GM12878 (cell line): ENCODE measurements around the gene RFXAP. TPM values are rescaled to one million over a fixed set of nuclear protein-coding genes. Genes with fewer than 3 reads are reported as not detected.

Source experiments
- ATAC-seq: fragments of 200-7000 bp; cut with Tn5 transposase; 3 replicates; pipeline ENCODE4 v1.9.1; 2020; ENCODE audit warnings: mild to moderate bottlenecking, moderate library complexity
- BruUV-seq: library from RNA; stranded (reverse); fragments of 400-500 nt; replicated peaks from 2 replicates; lab custom pipeline; 2021; lab: Mats Ljungman, UMichigan
- CTCF ChIA-PET: fragments of 300-600 bp; sonication (Branson Sonifier 250); formaldehyde crosslinking; extraction: SDS; loops from one replicate; lab custom pipeline; 2021; ENCODE audit warnings: inconsistent platforms; lab: Yijun Ruan, JAX
- POLR2A ChIA-PET: fragments of 350-600 bp; formaldehyde crosslinking; extraction: SDS; loops from one replicate; lab custom pipeline; 2021; ENCODE audit warnings: inconsistent platforms; lab: Charles Lee
- RAD21 ChIA-PET: fragments of 300-600 bp; sonication (Branson Sonifier 250); formaldehyde crosslinking; loops from one replicate; lab custom pipeline; 2023; ENCODE audit warnings: antibody characterized with exemption; ENCODE audit not compliant: unreplicated experiment; lab: Charles Lee
- SMC1A ChIA-PET: fragments of 300-600 bp; sonication (Branson Sonifier 250); formaldehyde crosslinking; loops from one replicate; lab custom pipeline; 2023; ENCODE audit not compliant: unreplicated experiment, uncharacterized antibody; lab: Charles Lee
- DNase-seq: peaks from one replicate; pipeline ENCODE4 v3.0.0-alpha.2; 2011; ENCODE audit warnings: low read depth, low spot score
- FAIRE-seq: peaks from 3 replicates; lab custom pipeline; 2011; peaks lifted over from hg19 to GRCh38; lab: Jason Lieb, UNC
- H2AFZ ChIP-seq: 2 replicates; pipeline ENCODE4 v1.6.0; 2011; ENCODE audit warnings: low read depth, low read length, control low read depth; ENCODE audit not compliant: control insufficient read depth
- H3K27ac ChIP-seq: 2 replicates; pipeline ENCODE4 v1.5.1; 2011; ENCODE audit warnings: control low read depth; ENCODE audit not compliant: control insufficient read depth, insufficient read depth
- H3K27me3 ChIP-seq, 2 experiments: replicated peaks in 1 of 2; 2 replicates each; pipeline versions ENCODE4 v1.6.0 to v1.6.1; 2011; ENCODE audit warnings: low read length in 1 of 2; ENCODE audit not compliant: control insufficient read depth in 2 of 2, insufficient read depth in 2 of 2
- H3K36me3 ChIP-seq, 2 experiments: 2 replicates each; pipeline ENCODE4 v1.5.1; 2011; ENCODE audit warnings: low read length in 1 of 2; ENCODE audit not compliant: control insufficient read depth in 2 of 2, insufficient read depth in 2 of 2
- H3K4me1 ChIP-seq: 2 replicates; pipeline ENCODE4 v1.6.1; 2011; ENCODE audit warnings: mild to moderate bottlenecking, low read length, moderate library complexity, mixed read lengths; ENCODE audit not compliant: control insufficient read depth, insufficient read depth
- H3K4me2 ChIP-seq: 2 replicates; pipeline ENCODE4 v1.6.0; 2011; ENCODE audit warnings: control low read depth; ENCODE audit not compliant: control insufficient read depth, insufficient read depth
- H3K4me3 ChIP-seq: fragments of 200-600 bp; sonication (generic); 2 replicates; pipeline ENCODE4 v1.5.1; 2016
- H3K79me2 ChIP-seq: 2 replicates; pipeline ENCODE4 v1.6.0; 2011; ENCODE audit warnings: low read length; ENCODE audit not compliant: control insufficient read depth, insufficient read depth
- H3K9ac ChIP-seq: 2 replicates; pipeline ENCODE4 v1.8.0; 2011; ENCODE audit warnings: low read length, control low read depth, mixed read lengths; ENCODE audit not compliant: control insufficient read depth, insufficient read depth
- H3K9me3 ChIP-seq: replicated peaks from 3 replicates; pipeline ENCODE4 v1.5.1; 2011; ENCODE audit warnings: mild to moderate bottlenecking, low read length; ENCODE audit not compliant: control insufficient read depth, insufficient read depth
- H4K20me1 ChIP-seq: 2 replicates; pipeline ENCODE4 v1.6.0; 2011; ENCODE audit not compliant: control insufficient read depth, insufficient read depth
- ATF7 ChIP-seq: fragments of 450-650 bp; IDR thresholded peaks from 2 replicates; pipeline ENCODE4 v1.6.1; 2016; ENCODE audit warnings: low read depth, mild to moderate bottlenecking
- CEBPZ ChIP-seq: fragments of 150-350 bp; IDR thresholded peaks from 2 replicates; pipeline ENCODE4 v1.6.1; 2016; ENCODE audit warnings: low read depth, low read length
- CHD1 ChIP-seq: IDR thresholded peaks from 2 replicates; pipeline ENCODE4 v1.6.1; 2012; ENCODE audit warnings: low read depth, low read length, improper control_type of control experiment
- EED ChIP-seq: sonication (generic); IDR thresholded peaks from 2 replicates; pipeline ENCODE4 v1.6.1; 2016; ENCODE audit warnings: antibody characterized with exemption, low read depth
- KDM1A ChIP-seq: fragments of 200-600 bp; sonication (generic); IDR thresholded peaks from 2 replicates; pipeline ENCODE4 v1.6.1; 2016; ENCODE audit warnings: borderline replicate concordance
- NR2C1 ChIP-seq: fragments of 450-650 bp; IDR thresholded peaks from 2 replicates; pipeline ENCODE4 v1.6.1; 2017; ENCODE audit warnings: antibody characterized with exemption, mild to moderate bottlenecking, moderate library complexity
- NR2F1 ChIP-seq: fragments of 450-650 bp; conservative IDR thresholded peaks from 2 replicates; pipeline ENCODE4 v1.6.1; 2017; ENCODE audit warnings: mild to moderate bottlenecking
- SUZ12 ChIP-seq: fragments of 200-600 bp; sonication (generic); IDR thresholded peaks from one replicate; pipeline ENCODE4 v1.6.1; 2018; ENCODE audit warnings: antibody characterized with exemption, mild to moderate bottlenecking; ENCODE audit not compliant: unreplicated experiment
- ZNF24 ChIP-seq: fragments of 450-650 bp; IDR thresholded peaks from 2 replicates; pipeline ENCODE4 v1.6.1; 2017; ENCODE audit warnings: antibody characterized with exemption, mild to moderate bottlenecking
- ZNF384 ChIP-seq: IDR thresholded peaks from 2 replicates; pipeline ENCODE4 v1.6.1; 2012; ENCODE audit warnings: low read depth, mild to moderate bottlenecking, low read length, improper control_type of control experiment, borderline replicate concordance
- WGBS: methylation state at CpG from one replicate; pipeline ENCODE4 v1.1.6; 2016; ENCODE audit warnings: low lambda C conversion rate; ENCODE audit not compliant: insufficient replicate concordance, insufficient coverage; ENCODE audit errors: missing lambda C conversion rate; 5-methylcytosine and 5-hydroxymethylcytosine counted together
- in situ Hi-C: fragments of 300-500 bp; cut with MboI; formaldehyde crosslinking; loops from 9 replicates; pipeline ENCODE4 v1.14.3; 2018; ENCODE audit warnings: mixed read lengths
- intact Hi-C: fragments of 100-400 bp; cut with micrococcal nuclease; formaldehyde crosslinking; loops from one replicate; pipeline ENCODE4 v1.14.2; 2022; ENCODE audit not compliant: unreplicated experiment
- polyA plus RNA-seq, 11 experiments: library from polyadenylated mRNA; depleted of rRNA in 4 of 11; unstranded in 6 of 11; stranded (reverse) in 5 of 11; fragments of >200 nt; fragmentation: Nextera tagmentation in 4 of 11; fragmentation: Illumina TruSeq in 1 of 11; extraction: Ambion mirVana in 4 of 11; extraction: Trizol in 1 of 11; gene quantifications; 1 replicate in 1 of 11; 2 replicates in 10 of 11; pipeline versions ENCODE4 v1.2.1 to v1.2.3, GENCODE V29; 2011 to 2016; ENCODE audit warnings: inconsistent platforms in 2 of 11, missing spikeins in 2 of 11, low read depth in 1 of 11
- total RNA-seq, 4 experiments: library from RNA; depleted of rRNA in 3 of 4; stranded (reverse); fragments of >200 nt in 3 of 4; fragmentation: Illumina TruSeq in 1 of 4; extraction: Trizol in 1 of 4; gene quantifications; 2 replicates each; pipeline versions ENCODE4 v1.2.1 to v1.2.3, GENCODE V29; 2013 to 2021
- TF ChIP-seq, protein P1 (sequence below): IDR thresholded peaks from 2 replicates; pipeline ENCODE4 v1.6.1; 2011; ENCODE audit warnings: low read depth, mild to moderate bottlenecking, low read length, moderate library complexity, borderline replicate concordance; ENCODE audit errors: extremely low read depth

Gene RFXAP
- total and polyA plus RNA-seq, 10 of the 15 experiments (the other 5 are each of a cell fraction or from before 2014, with no cell fraction given): 3.4 to 13.3 (median 7.7) TPM

DNA sequence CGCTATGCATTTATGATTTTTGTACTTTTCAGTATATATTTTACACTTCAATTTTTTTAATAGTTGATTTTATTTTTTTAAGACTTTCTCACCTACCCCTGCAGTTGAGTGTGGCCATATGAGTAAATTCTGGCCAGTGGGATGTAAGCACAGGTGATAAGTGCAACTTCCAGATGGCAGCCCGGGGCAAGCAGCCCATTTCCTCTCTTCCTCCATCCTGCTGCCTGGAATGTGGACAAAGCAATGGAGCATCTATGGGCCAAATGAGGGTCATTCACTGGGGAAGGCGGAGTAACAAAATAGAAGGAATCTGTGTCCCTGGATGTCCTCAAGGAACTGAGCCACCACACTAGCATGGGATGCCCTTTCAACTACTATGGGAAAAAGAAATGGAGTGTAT is 12.3 kb downstream of the RFXAP start:
- Histone ChIP-seq H4K20me1 (no peaks in the 10 kb centered on the region), H3K9ac (no peak overlapping the region), H3K4me3 (no peak overlapping the region), H3K79me2 (no peaks in the 10 kb centered on the region), H3K4me2 (no peak overlapping the region), H3K36me3 (peaks cover 0 to 4% of the 10 kb centered on the region in 2 experiments; a peak in 2 of 4 replicates), H3K27ac (no peak overlapping the region), H3K4me1 (no peaks in the 10 kb centered on the region), H3K27me3 (no peaks in the 10 kb centered on the region), H2AFZ (no peak overlapping the region), H3K9me3 (no peaks in the 10 kb centered on the region)
- no peak for DNase-seq
- no peak for ATAC-seq
- ChIA-PET POLR2A (no interaction called here), CTCF (interaction anchor here (1.1 to 1.5 kb wide), 3 partner anchors 10 to 27 kb away, joined by 3 read pairs; no protein-coding TSS in a partner anchor), SMC1A (interaction anchor here (0.9 kb wide), 1 partner anchor 411 kb away, joined by 3 read pairs; no protein-coding TSS in a partner anchor), RAD21 (no interaction called here)
- intact Hi-C loops: no loop called here
- no TSS peak for BruUV-seq
- TF ChIP-seq EED: no peak
- no peak for TF ChIP-seq NR2C1
- TF ChIP-seq ATF7: no peak
- no peak for TF ChIP-seq ZNF384
- TF ChIP-seq, protein P1, sequence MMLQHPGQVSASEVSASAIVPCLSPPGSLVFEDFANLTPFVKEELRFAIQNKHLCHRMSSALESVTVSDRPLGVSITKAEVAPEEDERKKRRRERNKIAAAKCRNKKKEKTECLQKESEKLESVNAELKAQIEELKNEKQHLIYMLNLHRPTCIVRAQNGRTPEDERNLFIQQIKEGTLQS: no peak
- TF ChIP-seq ZNF24: no peak
- TF ChIP-seq NR2F1: no peak
- in situ Hi-C loops: no loop called here
- no peak for FAIRE-seq
- 97% methylated on average over 3 of the region's 3 CpGs for WGBS

DNA sequence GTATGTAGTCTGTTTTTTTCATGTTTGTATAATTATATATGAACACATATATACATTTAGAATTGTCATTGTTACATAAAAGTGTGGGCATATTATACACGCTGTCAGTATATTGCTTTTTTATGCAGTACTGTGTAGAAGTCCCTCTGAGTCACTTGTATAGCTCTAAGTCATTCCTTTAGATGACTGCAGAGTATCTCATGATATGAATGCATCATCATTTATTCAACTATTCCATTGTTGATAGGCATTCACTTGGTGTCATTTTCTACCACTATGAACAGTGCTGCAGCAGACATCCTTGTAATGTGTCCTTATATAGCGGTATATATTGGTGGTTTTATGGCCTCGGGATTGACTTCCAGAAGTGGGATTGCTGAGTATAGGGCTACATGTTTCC is 15.3 kb downstream of the RFXAP start:
- Histone ChIP-seq H3K79me2 (no peaks in the 10 kb centered on the region), H3K9ac (no peak overlapping the region), H3K36me3 (peaks cover 0 to 4% of the 10 kb centered on the region in 2 experiments; a peak in 2 of 4 replicates), H3K27ac (no peak overlapping the region), H3K9me3 (no peaks in the 10 kb centered on the region), H2AFZ (no peak overlapping the region), H3K4me2 (no peak overlapping the region), H4K20me1 (no peaks in the 10 kb centered on the region), H3K4me3 (no peak overlapping the region), H3K4me1 (no peaks in the 10 kb centered on the region), H3K27me3 (no peaks in the 10 kb centered on the region)
- ATAC-seq: no peak
- RAD21 ChIA-PET: no interaction called here
- DNase-seq: no peak
- 81% methylated on average over 3 of the region's 3 CpGs for WGBS
- intact Hi-C loops: no loop called here
- in situ Hi-C loops: no loop called here
- SMC1A ChIA-PET: no interaction called here
- no peak for FAIRE-seq
- POLR2A ChIA-PET: no interaction called here
- BruUV-seq: no TSS peak
- CTCF ChIA-PET: no interaction called here
- TF ChIP-seq SUZ12: no peak
- no peak for TF ChIP-seq CHD1
- TF ChIP-seq KDM1A: no peak
- TF ChIP-seq CEBPZ: no peak
